Activated T-cell treated with anti-CD3 and anti-CD28 coated beads, Interleukin-2, amount 50 U/mL, for 48 hours (primary cell): ENCODE data around the gene FBXO2.

Source experiments
- DNase-seq, 2 experiments: peaks; one replicate each; pipeline ENCODE4 v3.0.0-alpha.2; 2020

Gene FBXO2

GRCh38 chr1:11652203-11652780 lies 1.9 kb downstream of the FBXO2 start:
- no peak for DNase-seq

- no peak for DNase-seq
Measured at GRCh38 chr1:11651017-11651416, 3.2 kb downstream of the FBXO2 start.

- DNase-seq: peak; percentile 85 to 90
Measured at GRCh38 chr1:11650331-11650991, 3.8 kb downstream of the FBXO2 start.

- peak in 1 of 2 experiments; percentile 36 for DNase-seq
Measured at GRCh38 chr1:11649624-11650330, 4.5 kb downstream of the FBXO2 start.

GRCh38 chr1:11649237-11649623 lies 5.0 kb downstream of the FBXO2 start:
- no peak for DNase-seq

- DNase-seq: peak; percentile 54 to 62
Measured at GRCh38 chr1:11648732-11649158, 5.5 kb downstream of the FBXO2 start.

GRCh38 chr1:11648039-11648438 lies 6.2 kb downstream of the FBXO2 start:
- DNase-seq: no peak

GRCh38 chr1:11647333-11647732 lies 6.9 kb downstream of the FBXO2 start:
- no peak for DNase-seq

- no peak for DNase-seq
Measured at GRCh38 chr1:11646317-11646716, 7.9 kb downstream of the FBXO2 start.

GRCh38 chr1:11645670-11646265 lies 8.5 kb downstream of the FBXO2 start:
- peak; percentile 84 to 87 for DNase-seq

- DNase-seq: no peak
Measured at GRCh38 chr1:11645270-11645669, 9.0 kb downstream of the FBXO2 start.

- no peak for DNase-seq
Measured at GRCh38 chr1:11643782-11644181, 10.4 kb downstream of the FBXO2 start.

GRCh38 chr1:11642418-11643017 lies 11.7 kb downstream of the FBXO2 start:
- peak; percentile 79 to 81 for DNase-seq

- DNase-seq: no peak
Measured at GRCh38 chr1:11641776-11642305, 12.4 kb downstream of the FBXO2 start.

GRCh38 chr1:11640944-11641343 lies 13.3 kb downstream of the FBXO2 start:
- no peak for DNase-seq

- no peak for DNase-seq
Measured at GRCh38 chr1:11640101-11640500, 14.1 kb downstream of the FBXO2 start.

- DNase-seq: no peak
Measured at GRCh38 chr1:11639372-11639771, 14.9 kb downstream of the FBXO2 start.

- DNase-seq: no peak
Measured at GRCh38 chr1:11638121-11638520, 16.1 kb downstream of the FBXO2 start.

- DNase-seq: no peak
Measured at GRCh38 chr1:11634365-11635192, 19.6 kb downstream of the FBXO2 start.

GRCh38 chr1:11629184-11630016 lies 24.8 kb downstream of the FBXO2 start:
- DNase-seq: no peak

GRCh38 chr1:11628767-11629166 lies 25.5 kb downstream of the FBXO2 start:
- DNase-seq: no peak
